Occipital lobe (tissue), 2 donors: ENCODE results near the gene DNAJC13. TPM values are rescaled to one million over a fixed set of nuclear protein-coding genes. Genes with fewer than 3 reads are reported as not detected.
"Not testable (repeated sequence)": the region's sequence is repeated elsewhere in the genome, so short reads cannot be mapped to it uniquely, and the experiment has no call there.

Source experiments
- DNase-seq: peaks from one replicate; lab custom pipeline; 2025; lab: John Stamatoyannopoulos, UW
- total RNA-seq: library from RNA; depleted of rRNA; stranded (reverse); fragments of >200 nt; gene quantifications from one replicate; pipeline ENCODE4 v1.2.3, GENCODE V29; 2014

The DNAJC13 gene
- total RNA-seq, 1 donor from 2014 or later: 80.2 TPM

DNA sequence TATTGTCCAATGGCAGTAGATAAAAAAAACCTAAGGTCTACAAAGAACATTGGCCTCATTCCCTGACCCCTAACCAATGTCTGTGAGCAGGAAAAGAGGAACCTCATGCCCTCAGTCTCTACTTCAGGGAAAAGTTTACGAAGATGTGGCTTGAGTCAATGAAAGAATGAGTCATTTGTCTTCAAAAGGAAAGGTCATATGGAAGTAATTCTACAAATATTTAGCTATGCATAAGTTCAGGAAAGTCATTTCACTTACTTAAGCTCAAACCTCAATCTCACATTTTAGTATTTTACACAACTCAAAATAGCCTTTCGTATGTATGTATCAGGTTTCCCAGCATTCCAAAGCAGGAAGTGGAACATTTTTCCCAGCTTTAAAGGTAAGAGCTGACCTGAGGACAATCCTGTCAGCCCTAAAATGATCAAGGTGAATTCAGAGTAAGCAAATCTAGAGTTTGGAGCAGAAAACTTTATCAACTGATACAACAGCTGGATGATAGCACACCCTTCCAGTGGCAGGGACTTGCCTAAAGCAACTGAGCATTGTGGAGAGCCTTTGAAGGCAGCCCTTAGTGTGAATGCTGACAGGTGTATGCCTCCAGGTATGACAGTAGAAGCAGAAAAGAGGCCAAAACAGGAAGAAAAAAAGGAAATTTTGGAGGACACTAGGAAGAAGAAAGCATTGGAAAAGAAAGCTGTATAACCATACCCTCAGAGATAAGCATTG lies 125.9 kb downstream of the DNAJC13 start:
- DNase-seq: no peak

DNA sequence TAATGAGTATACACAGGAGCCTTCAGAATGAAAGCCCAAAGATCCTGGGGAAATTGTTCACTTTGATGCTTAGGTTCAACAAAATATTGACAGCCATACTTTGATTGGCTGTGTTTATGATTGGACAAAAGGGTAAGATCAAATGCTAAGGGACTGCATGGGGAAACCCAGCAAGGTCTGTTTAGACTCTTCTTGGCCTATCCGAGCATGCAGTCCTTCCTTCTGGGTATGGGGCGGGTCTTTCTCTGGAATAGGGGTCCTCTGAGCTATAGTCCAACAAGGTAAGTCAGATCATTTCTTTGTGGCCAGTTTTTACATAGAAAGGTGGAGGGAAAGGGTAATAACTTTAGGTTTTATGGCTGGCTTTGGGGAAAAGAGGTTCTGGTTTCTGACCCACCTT lies 126.8 kb downstream of the DNAJC13 start:
- DNase-seq: no peak

DNA sequence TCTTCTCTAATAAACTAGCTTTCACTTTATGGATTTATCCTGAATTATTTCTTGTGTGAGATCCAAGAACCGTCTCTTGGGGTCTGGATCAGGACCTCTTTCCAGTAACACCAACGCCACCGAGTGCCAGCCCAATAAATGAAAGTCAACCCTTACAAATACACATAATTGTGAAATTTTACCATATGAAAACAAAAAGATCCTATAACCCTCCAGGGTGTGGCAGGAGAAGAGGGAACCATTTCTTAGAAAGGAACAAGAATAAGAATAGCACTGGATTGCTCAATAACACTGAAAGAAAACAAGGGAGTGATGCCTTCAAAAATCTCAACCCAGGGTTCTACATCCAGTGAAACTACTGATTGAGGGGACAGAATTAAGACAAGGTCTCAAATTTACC lies 128.2 kb downstream of the DNAJC13 start:
- no peak for DNase-seq

DNA sequence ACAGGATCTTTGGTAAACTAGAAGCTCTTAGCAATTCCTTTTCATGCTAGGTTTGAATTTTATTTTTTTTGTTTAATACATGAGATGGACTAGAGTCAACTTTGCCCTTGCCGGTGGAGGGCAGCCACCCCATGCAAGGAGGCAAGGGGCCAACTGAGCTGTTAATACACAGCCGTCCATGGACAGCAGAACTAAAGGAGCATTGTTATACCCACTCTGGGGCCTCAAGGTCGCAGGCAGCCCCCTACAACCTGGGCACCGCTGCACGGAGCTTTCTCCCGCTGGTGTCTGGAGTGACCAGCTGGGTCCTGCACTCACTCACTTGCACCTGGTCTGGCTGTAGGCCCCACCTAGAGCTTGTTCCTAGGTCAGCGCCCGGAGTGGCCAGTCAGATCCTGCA lies 131.9 kb downstream of the DNAJC13 start:
- DNase-seq: no peak

DNA sequence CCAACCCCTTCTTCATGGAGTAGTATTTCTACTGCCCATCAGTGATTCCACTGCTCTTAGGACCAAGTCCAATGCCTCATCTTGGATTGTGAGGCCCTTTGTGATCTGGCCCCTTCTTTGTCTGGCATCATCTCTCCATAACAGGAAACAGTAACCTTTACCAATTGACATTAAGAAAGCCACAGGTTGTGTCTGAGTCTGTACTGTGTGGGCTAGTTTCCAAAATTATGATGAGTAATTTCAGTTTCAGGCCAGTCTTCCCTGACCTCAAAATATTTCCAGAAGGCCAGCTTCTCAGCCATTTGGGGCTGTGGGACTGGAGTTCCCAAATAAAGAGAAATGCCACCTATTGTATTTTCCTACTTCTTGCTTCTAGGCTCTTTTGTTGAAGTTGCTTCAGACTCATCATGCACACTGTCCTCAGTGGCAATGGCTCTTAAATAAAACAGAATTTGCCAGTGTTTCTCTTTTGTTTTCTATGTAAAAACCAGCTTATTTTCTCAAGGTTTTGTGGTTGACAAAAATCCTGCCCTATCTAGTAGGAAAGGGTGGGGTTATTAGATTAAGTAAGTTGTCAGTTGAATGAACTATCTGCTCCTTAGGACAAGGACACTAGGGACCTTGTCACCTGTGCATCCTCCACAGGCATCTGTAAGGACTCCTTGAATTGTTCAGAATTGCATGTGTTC lies 132.7 kb downstream of the DNAJC13 start:
- no peak for DNase-seq

DNA sequence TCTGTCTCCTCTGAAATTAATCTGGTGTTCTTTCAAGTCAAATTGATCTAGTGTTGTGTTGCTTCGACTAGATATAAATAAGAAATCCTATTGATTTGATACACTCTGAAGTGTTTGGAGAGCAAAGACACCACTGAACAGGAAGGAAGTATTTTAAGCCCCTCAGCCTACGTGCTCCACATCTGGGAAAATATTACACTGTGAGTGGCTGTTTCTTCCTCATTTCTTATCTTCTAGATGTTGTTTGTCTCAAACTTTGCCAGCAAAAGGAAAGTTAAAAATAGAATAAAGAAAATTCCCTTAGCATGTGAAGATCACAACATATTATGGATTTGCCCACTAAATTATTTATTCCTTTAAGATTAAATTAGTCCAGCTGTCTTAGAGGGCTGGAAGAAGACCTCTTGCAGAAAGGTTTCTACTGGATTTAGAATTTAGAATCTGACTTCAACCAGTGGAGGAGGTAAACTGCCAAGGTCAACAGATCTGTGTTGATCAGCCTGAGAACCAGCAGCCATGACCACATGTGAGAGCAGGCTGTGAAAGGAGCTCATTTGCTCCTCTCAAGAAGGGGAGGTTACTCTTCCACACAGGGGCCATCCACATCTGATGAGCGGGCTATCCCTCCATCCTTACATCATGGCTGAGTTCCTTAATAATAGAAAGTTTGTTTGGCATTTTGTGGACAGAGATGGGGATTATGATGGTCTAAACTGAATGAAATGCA lies 133.4 kb downstream of the DNAJC13 start:
- no peak for DNase-seq

DNA sequence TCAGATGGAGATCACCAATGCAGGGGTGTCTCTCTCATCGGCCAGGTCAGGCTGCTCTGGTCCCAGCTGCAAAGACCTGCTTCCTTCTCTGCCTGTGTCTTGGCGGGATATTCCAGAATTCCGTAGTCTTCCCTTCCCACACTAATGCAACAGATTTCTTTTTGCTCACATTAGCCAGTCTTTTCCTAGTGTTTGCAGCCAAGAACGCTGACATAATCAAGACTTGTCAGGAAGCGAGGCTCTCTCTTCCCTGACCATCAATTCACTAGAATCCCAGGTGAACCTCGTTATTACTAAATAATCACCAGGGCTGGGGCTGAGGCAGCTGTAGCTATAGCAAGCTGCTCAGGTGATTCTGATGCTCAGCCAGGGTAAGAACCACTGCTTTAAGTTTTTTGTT lies 136.5 kb downstream of the DNAJC13 start:
- DNase-seq: no peak

DNA sequence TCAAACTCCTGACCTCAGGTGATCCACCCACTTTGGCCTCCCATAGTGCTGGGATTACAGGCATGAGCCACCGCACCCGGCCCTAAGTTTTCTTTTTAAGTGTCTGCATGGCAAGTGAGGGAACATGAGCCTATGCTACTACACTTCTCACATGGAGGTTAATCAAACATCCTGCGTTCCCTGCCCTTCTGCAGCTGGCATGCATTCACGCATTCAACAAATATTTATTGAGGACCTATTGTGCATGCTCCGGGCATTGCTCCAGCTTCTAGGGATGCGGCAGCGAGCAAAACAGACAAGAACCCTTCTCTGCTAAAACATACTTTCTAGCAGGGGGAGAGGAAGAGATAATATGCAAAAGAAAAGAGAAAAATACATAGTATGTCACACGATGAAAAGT lies 137.1 kb downstream of the DNAJC13 start:
- DNase-seq: no peak

DNA sequence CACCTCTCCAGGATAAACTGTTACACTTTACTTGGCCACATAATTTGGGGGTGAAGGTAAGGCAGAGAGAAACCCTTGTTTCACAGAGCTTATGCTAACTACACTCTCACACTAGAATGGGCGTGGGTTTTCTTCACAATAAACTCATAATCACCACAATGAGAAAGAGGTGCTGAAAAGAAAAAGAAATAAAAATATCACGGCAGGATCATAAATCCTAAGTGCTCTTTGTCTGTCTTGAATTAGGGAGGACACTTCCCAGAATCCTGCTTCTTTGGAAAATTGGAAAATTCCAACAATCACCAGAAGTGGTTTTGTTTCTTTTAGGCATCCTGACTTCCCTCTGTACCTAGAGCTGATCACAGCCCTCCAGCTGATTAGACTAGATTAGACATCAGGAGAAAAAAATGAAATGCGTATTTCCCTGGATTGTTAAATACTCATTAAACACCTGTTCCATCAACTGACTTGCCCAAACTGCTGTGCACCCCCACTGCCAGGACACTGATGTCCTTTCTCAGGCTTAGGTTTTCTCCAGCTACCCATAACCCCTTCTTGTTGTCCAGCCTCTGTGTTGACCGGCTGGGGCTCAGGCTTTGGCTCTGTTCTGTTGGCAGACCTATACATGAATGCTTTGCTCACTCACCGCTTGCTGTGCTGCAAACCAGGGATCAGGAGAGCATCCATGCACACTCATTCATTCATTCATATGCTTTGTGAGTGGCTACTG lies 138.2 kb downstream of the DNAJC13 start:
- DNase-seq: no peak

DNA sequence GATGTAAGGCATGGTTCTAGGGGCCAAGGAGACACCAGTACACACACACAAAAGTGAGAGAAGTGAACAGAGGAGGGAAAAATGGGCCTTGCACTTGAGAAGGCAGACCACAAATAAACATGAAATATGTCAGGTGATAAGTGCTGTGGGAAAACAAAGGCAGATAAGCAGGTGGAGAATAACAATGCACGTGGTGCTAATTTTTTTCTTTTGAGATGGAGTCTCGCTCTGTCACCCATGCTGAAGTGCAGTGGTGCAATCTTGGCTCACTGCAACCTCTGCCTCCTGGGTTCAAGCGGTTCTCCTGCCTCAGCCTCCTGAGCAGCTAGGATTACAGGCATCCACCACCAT lies 138.7 kb downstream of the DNAJC13 start:
- not testable (repeated sequence) for DNase-seq

DNA sequence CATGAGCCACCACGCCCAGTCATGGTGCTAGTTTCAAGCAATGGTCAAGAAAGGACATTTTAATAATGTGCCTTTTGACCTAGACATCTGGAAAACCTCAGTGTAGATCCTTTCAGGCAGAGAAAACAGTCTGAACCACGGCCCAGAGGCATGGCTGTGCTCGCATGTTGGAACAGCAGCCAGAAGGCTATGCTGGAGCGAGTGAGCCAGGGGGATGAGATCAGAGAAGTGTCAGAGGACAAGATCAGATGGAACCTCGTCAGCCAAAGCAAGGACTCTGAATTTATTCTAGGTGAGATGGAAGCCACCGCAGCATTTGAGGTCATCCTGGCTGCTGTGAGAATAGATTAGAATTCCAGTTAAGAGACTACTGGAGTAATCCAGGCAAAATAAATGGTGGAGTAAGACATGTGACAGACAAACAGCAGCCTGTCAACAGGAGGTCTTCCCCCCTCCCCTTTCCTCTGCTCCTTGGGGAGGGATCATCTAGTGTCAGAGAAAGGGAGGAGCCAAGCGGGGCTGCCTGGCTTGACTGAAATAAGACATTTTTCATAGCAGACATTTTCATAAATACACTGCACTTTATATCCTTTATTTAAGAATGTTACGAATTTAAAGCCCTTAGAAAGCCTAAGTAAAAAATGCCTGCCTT lies 139.3 kb downstream of the DNAJC13 start:
- DNase-seq: no peak

DNA sequence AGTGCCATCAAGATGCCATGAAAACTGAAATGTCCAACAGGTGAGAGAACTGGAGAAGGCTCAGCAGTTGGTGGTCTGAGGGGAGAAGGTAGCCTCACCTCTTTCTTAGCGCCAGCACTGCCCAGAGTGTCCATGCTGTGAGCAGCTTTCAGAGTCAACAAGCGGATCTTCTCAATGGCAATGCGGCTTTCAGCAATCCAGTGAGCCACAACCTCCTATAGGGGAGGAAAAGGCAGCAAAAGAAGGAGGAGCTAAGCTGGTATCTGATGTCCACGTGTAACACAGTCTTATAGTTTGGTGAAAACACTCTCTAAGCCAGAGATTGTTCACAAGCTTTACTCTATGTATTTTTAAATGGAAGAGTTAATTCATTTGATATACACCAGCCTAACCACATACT lies 143.7 kb downstream of the DNAJC13 start:
- no peak for DNase-seq

DNA sequence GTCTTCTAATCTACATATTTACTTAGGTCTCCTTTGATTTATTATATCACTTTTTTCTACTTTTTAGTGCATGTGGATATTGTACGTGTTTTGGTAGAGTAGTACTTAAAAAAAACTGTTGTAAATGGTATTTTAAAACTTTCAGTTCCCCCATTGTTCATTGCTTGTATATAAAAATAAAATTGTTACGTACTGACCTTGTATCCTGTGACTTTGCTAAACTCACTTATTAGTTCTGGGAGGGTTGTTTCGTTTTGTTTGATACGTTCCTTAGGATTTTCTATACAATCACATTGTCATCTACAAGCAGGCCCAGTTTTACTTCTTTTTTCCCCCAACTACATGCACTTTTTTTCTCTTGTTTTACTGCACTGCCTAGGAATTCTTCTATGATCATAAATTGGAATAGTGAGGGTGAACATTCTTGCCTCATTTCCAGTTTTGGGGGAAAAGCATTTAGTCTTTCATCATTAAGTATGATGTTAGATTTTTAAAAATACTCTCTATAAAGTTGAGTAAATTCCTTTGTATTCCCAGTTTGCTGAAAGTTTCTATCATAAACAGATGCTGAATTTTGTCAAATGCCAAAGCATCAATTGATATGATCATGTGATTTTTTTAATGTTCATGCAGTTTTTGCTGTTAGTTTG lies 146.2 kb downstream of the DNAJC13 start:
- DNase-seq: no peak

DNA sequence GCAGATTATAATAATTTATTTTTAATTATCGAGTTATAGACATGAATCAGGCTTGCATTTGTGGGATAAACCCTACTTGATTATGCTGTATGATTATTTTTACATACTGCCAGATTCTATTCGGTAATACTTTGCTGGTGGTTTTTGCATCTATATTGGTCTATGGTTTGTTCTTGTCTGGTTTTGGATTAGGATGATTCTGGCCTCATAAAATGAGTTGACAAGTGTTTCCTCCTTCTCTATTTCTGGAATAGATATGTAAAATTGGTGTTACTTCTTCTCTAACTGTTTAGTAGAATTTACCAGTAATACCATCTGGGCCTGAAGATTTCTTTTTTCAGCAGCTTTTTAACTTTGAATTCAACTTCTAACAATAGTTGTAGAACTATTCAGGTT lies 146.8 kb downstream of the DNAJC13 start:
- DNase-seq: no peak

DNA sequence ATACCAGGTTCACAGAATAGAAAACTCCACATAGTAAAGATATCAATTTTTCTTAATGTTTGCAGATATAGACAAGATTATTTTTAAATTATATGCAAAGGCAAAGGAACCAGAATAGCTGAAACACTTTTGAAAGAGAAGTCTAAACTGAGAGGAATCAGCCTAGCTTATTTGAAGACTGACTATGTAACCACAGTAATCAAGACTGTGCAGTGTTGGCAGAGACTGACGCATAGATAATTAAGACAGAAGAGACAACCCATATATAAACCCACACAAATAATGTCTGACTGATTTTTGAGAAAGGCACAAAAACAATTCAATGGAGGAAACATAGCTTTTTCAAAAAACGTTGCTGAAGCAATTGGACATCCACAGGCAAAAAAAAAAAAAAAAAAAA lies 151.1 kb downstream of the DNAJC13 start:
- DNase-seq: no peak

DNA sequence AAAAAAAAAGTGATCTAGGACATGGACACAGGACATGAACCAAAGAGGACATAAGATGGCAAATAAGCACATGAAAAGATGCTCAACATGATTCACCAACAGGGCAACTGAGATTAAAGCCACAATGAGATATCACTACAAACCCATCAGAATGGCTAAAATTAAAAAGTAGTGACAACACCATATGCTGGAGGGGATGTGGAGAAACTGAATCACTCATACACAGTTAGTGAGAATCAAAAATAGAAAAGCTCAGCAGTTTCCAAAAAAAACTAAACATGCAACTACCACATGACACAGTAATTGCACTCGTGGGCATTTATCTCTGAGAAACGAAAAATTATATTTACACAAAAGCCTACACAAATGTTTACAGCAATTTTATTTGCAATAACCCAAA lies 151.9 kb downstream of the DNAJC13 start:
- DNase-seq: no peak

DNA sequence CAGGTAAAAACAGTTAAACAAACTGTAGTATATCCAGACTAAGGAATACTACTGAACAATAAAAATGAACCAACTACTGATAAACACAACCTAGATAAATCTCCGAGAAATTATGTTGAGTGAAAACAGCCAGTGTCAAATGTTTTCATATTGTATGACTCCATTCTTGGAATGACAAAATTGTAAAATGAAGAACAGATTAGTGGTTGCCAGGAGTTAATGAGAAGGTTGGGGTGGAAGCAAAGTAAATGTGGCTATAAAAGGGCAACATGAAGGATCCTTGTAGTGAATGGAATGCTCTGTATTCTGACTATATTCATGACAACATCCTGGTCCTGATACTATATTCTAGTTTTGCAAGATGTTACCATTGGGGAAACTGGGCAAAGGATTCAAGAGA lies 152.3 kb downstream of the DNAJC13 start:
- no peak for DNase-seq

DNA sequence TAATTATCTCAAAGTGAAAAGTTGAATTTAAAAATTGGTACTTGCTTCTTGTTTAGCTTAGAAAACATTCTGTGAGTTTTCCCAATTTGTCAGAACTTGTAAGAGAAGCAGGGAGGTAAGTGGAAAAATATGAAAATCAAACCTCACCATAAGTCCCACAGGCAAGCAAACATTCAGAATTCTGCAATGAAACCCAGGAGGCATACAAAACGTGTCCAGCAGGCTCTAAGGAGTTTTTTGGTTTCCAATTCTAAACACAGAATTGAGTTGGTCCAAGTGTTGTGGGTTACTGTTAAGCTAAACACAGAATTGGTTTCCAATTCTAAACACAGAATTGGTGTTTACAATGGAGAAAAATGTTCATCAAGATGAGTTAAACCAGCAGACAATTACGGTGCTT lies 152.7 kb downstream of the DNAJC13 start:
- no peak for DNase-seq

DNA sequence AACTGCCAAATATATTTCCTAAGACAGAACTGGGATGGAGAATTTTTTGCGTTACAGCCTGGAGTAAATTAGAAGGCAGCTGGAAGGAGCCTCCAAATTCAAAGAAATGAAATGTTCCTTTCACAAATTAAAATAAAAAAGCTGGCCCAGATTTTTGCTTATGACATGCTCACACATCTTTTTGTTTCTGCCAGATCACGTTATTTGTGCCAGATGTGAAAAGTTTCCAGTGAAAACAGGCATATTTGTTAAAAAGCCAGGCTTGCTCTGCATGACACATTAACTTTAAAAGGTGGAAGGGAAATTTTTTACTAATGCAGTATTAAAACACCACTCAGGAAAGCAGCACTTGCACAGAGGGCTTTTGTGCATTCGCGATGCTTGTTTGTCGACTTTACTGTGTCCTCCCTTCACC lies 156.5 kb downstream of the DNAJC13 start:
- DNase-seq: no peak

DNA sequence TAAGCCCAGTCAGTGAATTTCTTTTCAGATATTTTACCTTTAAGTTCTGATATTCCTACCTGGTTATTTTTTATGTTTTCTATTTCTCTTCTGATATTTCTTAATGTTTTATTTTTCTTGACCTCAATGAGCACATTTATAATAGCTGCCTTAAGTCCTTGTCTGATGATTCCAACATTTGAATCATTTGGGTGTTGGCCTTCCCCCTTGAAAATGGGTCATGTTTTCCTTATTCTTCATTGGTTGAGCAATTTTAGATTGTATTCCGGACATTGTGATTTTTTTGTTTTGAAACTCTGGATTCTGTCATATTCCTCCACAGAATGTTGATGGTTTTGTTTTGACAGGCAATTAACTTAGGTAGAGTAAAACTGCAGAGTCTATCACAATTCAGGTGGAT lies 170.1 kb downstream of the DNAJC13 start:
- no peak for DNase-seq
